HEK293 (cell line): ENCODE measurements around the gene DPEP2.

Experiments used
- BCL11A ChIP-seq: fragments of 450-650 bp; formaldehyde crosslinking; IDR thresholded peaks from 2 replicates; pipeline ENCODE4 v1.5.1; 2016; ENCODE audit warnings: low read depth, missing biosample characterization, missing genetic modification characterization
- CTCF ChIP-seq: fragments of 450-650 bp; formaldehyde crosslinking; IDR thresholded peaks from 2 replicates; pipeline ENCODE4 v1.5.1; 2016; ENCODE audit warnings: missing biosample characterization, missing genetic modification characterization
- ZFP41 ChIP-seq: fragments of 450-650 bp; formaldehyde crosslinking; IDR thresholded peaks from 2 replicates; pipeline ENCODE4 v1.5.1; 2016; ENCODE audit warnings: missing biosample characterization, missing genetic modification characterization, borderline replicate concordance
- ZIC2 ChIP-seq: fragments of 450-650 bp; formaldehyde crosslinking; IDR thresholded peaks from 2 replicates; pipeline ENCODE4 v1.5.1; 2016; ENCODE audit warnings: missing biosample characterization, missing genetic modification characterization
- ZNF335 ChIP-seq: fragments of 450-650 bp; formaldehyde crosslinking; conservative IDR thresholded peaks from 2 replicates; pipeline ENCODE4 v1.5.1; 2016; ENCODE audit warnings: missing biosample characterization, missing genetic modification characterization
- TF ChIP-seq, protein P1 (sequence below): fragments of 450-650 bp; formaldehyde crosslinking; IDR thresholded peaks from 2 replicates; pipeline ENCODE4 v1.5.1; 2017; ENCODE audit warnings: missing biosample characterization, missing genetic modification characterization
- TF ChIP-seq, protein P2 (sequence below): fragments of 450-650 bp; formaldehyde crosslinking; IDR thresholded peaks from 2 replicates; pipeline ENCODE4 v1.5.1; 2016; ENCODE audit warnings: missing biosample characterization, missing genetic modification characterization

DNA sequence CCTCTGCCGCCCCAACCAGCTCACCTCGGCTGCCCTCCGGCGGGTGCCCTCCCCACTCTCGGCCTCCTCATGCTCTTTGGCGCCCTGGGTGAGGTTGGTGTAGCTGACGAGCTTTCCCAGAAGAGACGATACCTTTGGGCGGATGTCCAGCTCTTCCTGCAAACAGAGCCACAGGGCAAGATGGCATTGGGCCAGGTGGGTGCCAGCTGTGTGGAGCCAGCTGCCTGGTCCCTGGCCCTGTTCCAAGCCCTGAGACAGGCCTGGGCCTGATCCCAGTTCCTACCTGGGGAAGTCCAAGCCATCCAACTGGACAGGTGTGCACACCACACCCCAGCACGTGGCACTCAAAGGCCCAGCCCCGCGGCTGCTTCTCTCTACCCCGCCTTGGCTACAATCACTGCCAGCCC is 37.7 kb downstream of the DPEP2 start:
- TF ChIP-seq CTCF (tag by site-specific recombination) (no peak), BCL11A (tag by site-specific recombination) (no peak), ZIC2 (tag by site-specific recombination) (no peak), ZFP41 (tag by site-specific recombination) (no peak), ZNF335 (tag by site-specific recombination) (no peak)
- TF ChIP-seq, protein P1, sequence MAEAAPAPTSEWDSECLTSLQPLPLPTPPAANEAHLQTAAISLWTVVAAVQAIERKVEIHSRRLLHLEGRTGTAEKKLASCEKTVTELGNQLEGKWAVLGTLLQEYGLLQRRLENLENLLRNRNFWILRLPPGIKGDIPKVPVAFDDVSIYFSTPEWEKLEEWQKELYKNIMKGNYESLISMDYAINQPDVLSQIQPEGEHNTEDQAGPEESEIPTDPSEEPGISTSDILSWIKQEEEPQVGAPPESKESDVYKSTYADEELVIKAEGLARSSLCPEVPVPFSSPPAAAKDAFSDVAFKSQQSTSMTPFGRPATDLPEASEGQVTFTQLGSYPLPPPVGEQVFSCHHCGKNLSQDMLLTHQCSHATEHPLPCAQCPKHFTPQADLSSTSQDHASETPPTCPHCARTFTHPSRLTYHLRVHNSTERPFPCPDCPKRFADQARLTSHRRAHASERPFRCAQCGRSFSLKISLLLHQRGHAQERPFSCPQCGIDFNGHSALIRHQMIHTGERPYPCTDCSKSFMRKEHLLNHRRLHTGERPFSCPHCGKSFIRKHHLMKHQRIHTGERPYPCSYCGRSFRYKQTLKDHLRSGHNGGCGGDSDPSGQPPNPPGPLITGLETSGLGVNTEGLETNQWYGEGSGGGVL (tag by site-specific recombination) = no peak
- TF ChIP-seq, protein P2, sequence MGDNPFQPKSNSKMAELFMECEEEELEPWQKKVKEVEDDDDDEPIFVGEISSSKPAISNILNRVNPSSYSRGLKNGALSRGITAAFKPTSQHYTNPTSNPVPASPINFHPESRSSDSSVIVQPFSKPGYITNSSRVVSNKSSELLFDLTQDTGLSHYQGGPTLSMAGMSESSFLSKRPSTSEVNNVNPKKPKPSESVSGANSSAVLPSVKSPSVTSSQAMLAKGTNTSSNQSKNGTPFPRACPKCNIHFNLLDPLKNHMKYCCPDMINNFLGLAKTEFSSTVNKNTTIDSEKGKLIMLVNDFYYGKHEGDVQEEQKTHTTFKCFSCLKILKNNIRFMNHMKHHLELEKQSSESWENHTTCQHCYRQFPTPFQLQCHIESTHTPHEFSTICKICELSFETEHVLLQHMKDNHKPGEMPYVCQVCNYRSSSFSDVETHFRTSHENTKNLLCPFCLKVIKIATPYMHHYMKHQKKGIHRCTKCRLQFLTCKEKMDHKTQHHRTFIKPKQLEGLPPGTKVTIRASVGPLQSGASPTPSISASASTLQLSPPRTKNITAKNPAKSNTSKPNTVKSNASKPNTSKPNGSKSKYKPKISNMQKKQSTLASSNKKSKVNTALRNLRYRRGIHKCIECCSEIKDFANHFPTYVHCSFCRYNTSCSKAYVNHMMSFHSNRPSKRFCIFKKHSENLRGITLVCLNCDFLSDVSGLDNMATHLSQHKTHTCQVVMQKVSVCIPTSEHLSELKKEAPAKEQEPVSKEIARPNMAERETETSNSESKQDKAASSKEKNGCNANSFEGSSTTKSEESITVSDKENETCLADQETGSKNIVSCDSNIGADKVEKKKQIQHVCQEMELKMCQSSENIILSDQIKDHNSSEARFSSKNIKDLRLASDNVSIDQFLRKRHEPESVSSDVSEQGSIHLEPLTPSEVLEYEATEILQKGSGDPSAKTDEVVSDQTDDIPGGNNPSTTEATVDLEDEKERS (tag by site-specific recombination) = no peak
